HepG2 (cell line): Measurements from ENCODE around the gene GPC6. TPM values are rescaled to one million over a fixed set of nuclear protein-coding genes. Genes with fewer than 3 reads are reported as not detected.

Experiments
- ATAC-seq: fragments of 200-7000 bp; cut with Tn5 transposase; 3 replicates; pipeline ENCODE4 v1.9.1; 2020; ENCODE audit warnings: mild to moderate bottlenecking, moderate library complexity
- BruUV-seq: library from RNA; stranded (reverse); fragments of 400-500 nt; replicated peaks from 2 replicates; lab custom pipeline; 2021; lab: Mats Ljungman, UMichigan
- CTCF ChIA-PET: fragments of 300-600 bp; formaldehyde crosslinking; extraction: SDS; loops from one replicate; lab custom pipeline; 2021; ENCODE audit warnings: low total read pairs, inconsistent platforms, low intra/inter-chr PET ratio; lab: Yijun Ruan, JAX
- POLR2A ChIA-PET: fragments of 350-600 bp; sonication (Branson Sonifier 250); formaldehyde crosslinking; loops from one replicate; lab custom pipeline; 2020; ENCODE audit warnings: antibody characterized with exemption, inconsistent platforms; lab: Yijun Ruan, JAX
- DNase-seq: peaks from one replicate; pipeline ENCODE4 v3.0.0-alpha.2; 2015; ENCODE audit warnings: low spot score
- FAIRE-seq: peaks from 3 replicates; lab custom pipeline; 2011; peaks lifted over from hg19 to GRCh38; lab: Jason Lieb, UNC
- H2AFZ ChIP-seq: one replicate; pipeline ENCODE4 v1.6.1; 2011; ENCODE audit warnings: low read length, inconsistent platforms
- H3K27ac ChIP-seq: fragments of 300-600 bp; 3 replicates; pipeline ENCODE4 v1.8.0; 2011; ENCODE audit warnings: mixed run types, mild to moderate bottlenecking, mixed read lengths, low read length, inconsistent platforms; ENCODE audit not compliant: insufficient read depth; ENCODE audit errors: extremely low read length
- H3K27me3 ChIP-seq, 2 experiments: fragments of 200-600 bp in 1 of 2; 2 replicates in 1 of 2; 3 replicates in 1 of 2; pipeline versions ENCODE4 v1.6.0 to v1.8.0; 2011; ENCODE audit warnings: low read length in 2 of 2, mild to moderate bottlenecking in 2 of 2, moderate library complexity in 2 of 2, inconsistent platforms in 1 of 2; ENCODE audit not compliant: insufficient read depth in 2 of 2, control insufficient read depth in 1 of 2
- H3K36me3 ChIP-seq, 2 experiments: fragments of 200-600 bp in 1 of 2; replicated peaks in 1 of 2; 2 replicates in 1 of 2; 3 replicates in 1 of 2; pipeline versions ENCODE4 v1.5.1 to v1.8.0; 2011; ENCODE audit warnings: low read length in 2 of 2, inconsistent platforms in 1 of 2; ENCODE audit not compliant: insufficient read depth in 2 of 2, control insufficient read depth in 1 of 2
- H3K4me1 ChIP-seq: 2 replicates; pipeline ENCODE4 v1.5.1; 2012; ENCODE audit warnings: low read length, inconsistent platforms; ENCODE audit not compliant: insufficient read depth
- H3K4me2 ChIP-seq: 2 replicates; pipeline ENCODE4 v1.6.0; 2011; ENCODE audit warnings: low read depth, low read length, inconsistent platforms
- H3K4me3 ChIP-seq, 3 experiments: fragments of 200-600 bp in 1 of 3; sonication (generic), shearing (Covaris generic) in 1 of 3; replicated peaks in 1 of 3; 2 replicates each; pipeline ENCODE4 v1.5.1; 2011 to 2016; ENCODE audit warnings: low read length in 3 of 3, inconsistent platforms in 2 of 3, low read depth in 2 of 3, mild to moderate bottlenecking in 2 of 3, control low read depth in 1 of 3, mixed read lengths in 1 of 3; ENCODE audit not compliant: insufficient read depth in 1 of 3
- H3K79me2 ChIP-seq: one replicate; pipeline ENCODE4 v1.6.1; 2011; ENCODE audit warnings: low read length, inconsistent platforms; ENCODE audit not compliant: insufficient read depth
- H3K9ac ChIP-seq: 2 replicates; pipeline ENCODE4 v1.6.0; 2011; ENCODE audit warnings: mild to moderate bottlenecking, low read depth, low read length, inconsistent platforms; ENCODE audit not compliant: insufficient read depth
- H3K9me3 ChIP-seq: 2 replicates; pipeline ENCODE4 v1.5.1; 2012; ENCODE audit warnings: mild to moderate bottlenecking, low read length
- H4K20me1 ChIP-seq: 2 replicates; pipeline ENCODE4 v1.6.0; 2011; ENCODE audit warnings: inconsistent platforms, mild to moderate bottlenecking, low read length, moderate library complexity; ENCODE audit not compliant: insufficient read depth
- CEBPB ChIP-seq: IDR thresholded peaks from 2 replicates; pipeline ENCODE4 v1.6.1; 2011; ENCODE audit warnings: low read depth, low read length, improper control_type of control experiment, borderline replicate concordance
- FOSL2 ChIP-seq: sonication (generic); formaldehyde crosslinking; IDR thresholded peaks from 2 replicates; pipeline ENCODE4 v1.4.0; 2020; ENCODE audit warnings: missing genetic modification reagents
- HOMEZ ChIP-seq: IDR thresholded peaks from 2 replicates; pipeline ENCODE4 v1.6.1; 2016; ENCODE audit warnings: low read depth
- IKZF1 ChIP-seq: fragments of 450-650 bp; IDR thresholded peaks from 2 replicates; pipeline ENCODE4 v1.7.1; 2016
- KLF12 ChIP-seq: sonication (generic); formaldehyde crosslinking; IDR thresholded peaks from 2 replicates; pipeline ENCODE4 v1.4.0; 2020; ENCODE audit warnings: missing genetic modification reagents, borderline replicate concordance
- MED1 ChIP-seq: sonication (generic); formaldehyde crosslinking; IDR thresholded peaks from 2 replicates; pipeline ENCODE4 v1.4.0; 2020; ENCODE audit warnings: missing genetic modification reagents
- NR2F2 ChIP-seq: IDR thresholded peaks from 2 replicates; pipeline ENCODE4 v1.6.1; 2012; ENCODE audit warnings: low read depth, inconsistent platforms, borderline replicate concordance
- PLRG1 ChIP-seq: fragments of 450-650 bp; conservative IDR thresholded peaks from 2 replicates; pipeline ENCODE4 v1.6.1; 2016
- POLR2AphosphoS2 ChIP-seq: IDR thresholded peaks from 2 replicates; pipeline ENCODE4 v1.6.1; 2011; ENCODE audit warnings: low read depth, low read length, improper control_type of control experiment
- SRSF4 ChIP-seq: fragments of 200-400 bp; formaldehyde crosslinking; IDR thresholded peaks from one replicate; pipeline ENCODE4 v1.6.1; 2018; ENCODE audit warnings: mild to moderate bottlenecking, low read depth, low read length, moderate library complexity; ENCODE audit not compliant: poor library complexity, severe bottlenecking
- ZBED4 ChIP-seq: sonication (generic); formaldehyde crosslinking; IDR thresholded peaks from 2 replicates; pipeline ENCODE4 v1.4.0; 2020; ENCODE audit warnings: missing genetic modification reagents, borderline replicate concordance
- ZNF10 ChIP-seq: sonication (generic); formaldehyde crosslinking; IDR thresholded peaks from 2 replicates; pipeline ENCODE4 v1.4.0; 2020; ENCODE audit warnings: mild to moderate bottlenecking, low read depth, missing genetic modification reagents, borderline replicate concordance
- ZNF713 ChIP-seq: sonication (generic); formaldehyde crosslinking; IDR thresholded peaks from 2 replicates; pipeline ENCODE4 v1.4.0; 2020; ENCODE audit warnings: mild to moderate bottlenecking, missing genetic modification reagents
- WGBS: methylation state at CpG from one replicate; pipeline ENCODE4 v1.1.6; 2017; ENCODE audit warnings: low lambda C conversion rate; 5-methylcytosine and 5-hydroxymethylcytosine counted together
- in situ Hi-C: cut with HindIII; loops from 2 replicates; pipeline ENCODE4 v1.10.0; 2017; ENCODE audit warnings: low pct_unique_long_range_greater_than_20kb; ENCODE audit not compliant: extremely low pct_ligation_motif_present
- intact Hi-C: fragments of 100-400 bp; cut with micrococcal nuclease; formaldehyde crosslinking; loops from one replicate; pipeline ENCODE4 v1.10.0; 2022; ENCODE audit not compliant: unreplicated experiment
- polyA plus RNA-seq, 8 experiments: library from polyadenylated mRNA; depleted of rRNA in 3 of 8; stranded (reverse) in 7 of 8; unstranded in 1 of 8; fragments of >200 nt; fragmentation: Illumina TruSeq in 4 of 8; extraction: Trizol in 4 of 8; gene quantifications; 2 replicates each; pipeline versions ENCODE4 v1.2.1 to v1.2.3, GENCODE V29; 2011 to 2016; ENCODE audit warnings: low read depth in 4 of 8, missing spikeins in 1 of 8, mixed read lengths in 1 of 8; ENCODE audit not compliant: insufficient read depth in 1 of 8
- total RNA-seq, 5 experiments: library from RNA; depleted of rRNA; stranded (reverse); fragments of >200 nt; fragmentation: Illumina TruSeq; extraction: Trizol; gene quantifications; 2 replicates each; pipeline ENCODE4 v1.2.3, GENCODE V29; 2016; ENCODE audit warnings: low read depth in 1 of 5
- TF ChIP-seq, protein P1 (sequence below): sonication (generic); formaldehyde crosslinking; IDR thresholded peaks from 2 replicates; pipeline ENCODE4 v1.4.0; 2020; ENCODE audit warnings: mild to moderate bottlenecking, low read depth, missing genetic modification reagents

Gene GPC6
- total and polyA plus RNA-seq, 2 of the 13 experiments (the other 11 are each of a cell fraction or from before 2014, with no cell fraction given): 24.5 to 33.9 TPM

GRCh38 chr13:93843082-93843481 lies 616.5 kb downstream of the GPC6 start (continued):
- no peak for TF ChIP-seq ZBED4 (CRISPR knock-in tag)
- TF ChIP-seq, protein P1, sequence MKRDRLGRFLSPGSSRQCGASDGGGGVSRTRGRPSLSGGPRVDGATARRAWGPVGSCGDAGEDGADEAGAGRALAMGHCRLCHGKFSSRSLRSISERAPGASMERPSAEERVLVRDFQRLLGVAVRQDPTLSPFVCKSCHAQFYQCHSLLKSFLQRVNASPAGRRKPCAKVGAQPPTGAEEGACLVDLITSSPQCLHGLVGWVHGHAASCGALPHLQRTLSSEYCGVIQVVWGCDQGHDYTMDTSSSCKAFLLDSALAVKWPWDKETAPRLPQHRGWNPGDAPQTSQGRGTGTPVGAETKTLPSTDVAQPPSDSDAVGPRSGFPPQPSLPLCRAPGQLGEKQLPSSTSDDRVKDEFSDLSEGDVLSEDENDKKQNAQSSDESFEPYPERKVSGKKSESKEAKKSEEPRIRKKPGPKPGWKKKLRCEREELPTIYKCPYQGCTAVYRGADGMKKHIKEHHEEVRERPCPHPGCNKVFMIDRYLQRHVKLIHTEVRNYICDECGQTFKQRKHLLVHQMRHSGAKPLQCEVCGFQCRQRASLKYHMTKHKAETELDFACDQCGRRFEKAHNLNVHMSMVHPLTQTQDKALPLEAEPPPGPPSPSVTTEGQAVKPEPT (CRISPR knock-in tag): no peak
- TF ChIP-seq ZNF10: no peak
- no peak for TF ChIP-seq NR2F2
- no peak for TF ChIP-seq MED1 (CRISPR knock-in tag)
- no peak for TF ChIP-seq KLF12 (CRISPR knock-in tag)
- TF ChIP-seq PLRG1: no peak

- H3K4me2 ChIP-seq: no peak overlapping the region
- no peaks in the 10 kb centered on the region for H3K9me3 ChIP-seq
- DNase-seq: peak; percentile 5
- H3K4me3 ChIP-seq: no peak overlapping the region
- CTCF ChIA-PET: no interaction called here
- in situ Hi-C loops: no loop called here
- intact Hi-C loops: no loop called here
- no TSS peak for BruUV-seq
- H4K20me1 ChIP-seq: no peaks in the 10 kb centered on the region
- no peak for FAIRE-seq
- no peak overlapping the region for H3K9ac ChIP-seq
- ATAC-seq: no peak
- no peak overlapping the region for H3K27ac ChIP-seq
- H3K36me3 ChIP-seq: no peaks in the 10 kb centered on the region
- no peak for TF ChIP-seq ZNF713
- no peak for TF ChIP-seq IKZF1
- TF ChIP-seq CEBPB: peak; percentile 48; the same call in 1 of the 2 replicates
- peak; percentile 21; the same call in 1 of the 2 replicates for TF ChIP-seq FOSL2 (CRISPR knock-in tag)
- no peak for TF ChIP-seq POLR2AphosphoS2
- peak; percentile 43; the same call in 1 of the 2 replicates for TF ChIP-seq HOMEZ (CRISPR knock-in tag)
- TF ChIP-seq SRSF4: no peak
- H3K79me2 ChIP-seq: no peaks in the 10 kb centered on the region
- H2AFZ ChIP-seq: no peak overlapping the region
- POLR2A ChIA-PET: no interaction called here
- 82% methylated on average over 7 of the region's 7 CpGs for WGBS
- H3K4me1 ChIP-seq: no peaks in the 10 kb centered on the region
- H3K27me3 ChIP-seq: no peaks in the 10 kb centered on the region
Observed at GRCh38 chr13:93847162-93847561, 620.6 kb downstream of the GPC6 start.
